Activated T-cell treated with anti-CD3 and anti-CD28 coated beads, Interleukin-2, amount 50 U/mL, for 48 hours (primary cell): ENCODE data around the gene WDR81.
"Not testable (repeated sequence)": the region's sequence is repeated elsewhere in the genome, so short reads cannot be mapped to it uniquely, and the experiment has no call there.

Source experiments
- DNase-seq, 2 experiments: peaks; one replicate each; pipeline ENCODE4 v3.0.0-alpha.2; 2020

The WDR81 gene

GRCh38 chr17:1732241-1732832 is 7.8 kb downstream of the WDR81 start:
- DNase-seq: no peak

DNA sequence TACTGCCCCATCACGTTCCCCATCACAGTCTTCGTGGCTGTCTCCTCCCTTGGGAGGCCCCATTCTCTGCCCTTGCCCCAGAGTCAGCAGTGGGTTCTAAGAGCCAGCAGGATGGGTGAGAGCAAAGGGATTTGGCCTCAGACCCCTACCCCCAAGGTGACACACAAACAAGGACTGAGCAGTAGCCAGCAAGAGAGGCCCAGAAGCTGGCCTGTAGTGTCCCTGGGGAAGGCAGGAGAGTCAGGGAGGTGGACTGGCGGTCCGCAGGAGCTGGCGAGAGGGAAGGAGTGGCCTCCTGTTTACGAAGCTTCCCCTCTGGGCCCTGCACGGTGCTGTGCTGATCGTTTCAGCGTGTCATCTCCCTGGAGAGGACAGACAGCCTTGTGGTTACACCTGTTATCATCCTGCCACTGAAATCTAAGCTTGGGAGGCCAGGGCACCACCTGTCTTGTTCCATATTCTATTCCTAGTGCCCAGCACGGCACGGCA is 8.4 kb downstream of the WDR81 start:
- no peak for DNase-seq

DNA sequence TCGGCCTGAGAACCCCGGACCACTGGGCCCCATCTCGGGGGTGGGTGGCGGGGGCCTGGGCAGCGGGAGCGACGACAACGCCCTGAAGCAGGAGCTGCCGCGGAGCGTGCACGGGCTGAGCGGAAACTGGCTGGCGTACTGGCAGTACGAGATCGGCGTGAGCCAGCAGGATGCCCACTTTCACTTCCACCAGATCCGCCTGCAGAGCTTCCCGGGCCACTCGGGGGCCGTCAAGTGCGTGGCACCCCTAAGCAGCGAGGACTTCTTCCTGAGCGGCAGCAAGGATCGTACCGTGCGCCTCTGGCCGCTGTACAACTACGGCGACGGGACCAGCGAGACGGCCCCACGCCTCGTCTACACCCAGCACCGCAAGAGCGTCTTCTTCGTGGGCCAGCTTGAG is 9.3 kb downstream of the WDR81 start:
- no peak for DNase-seq

DNA sequence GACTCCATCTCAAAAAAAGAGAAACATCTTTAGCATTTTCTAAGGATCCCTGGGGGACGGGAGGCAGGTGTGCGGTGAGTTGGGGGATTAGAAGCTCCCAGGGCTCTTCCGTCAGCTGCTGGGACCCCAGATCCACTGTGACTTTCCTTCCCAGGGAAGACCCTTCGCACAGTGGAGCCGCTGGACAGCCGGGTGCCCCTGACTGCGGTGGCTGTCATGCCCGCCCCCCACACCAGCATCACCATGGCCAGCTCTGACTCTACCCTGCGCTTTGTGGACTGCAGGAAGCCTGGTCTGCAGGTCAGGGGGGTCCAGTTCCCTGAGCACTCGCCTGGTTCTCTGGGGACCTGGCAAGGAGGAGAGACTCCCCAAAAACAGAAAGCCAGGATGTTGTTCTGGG is 10.9 kb downstream of the WDR81 start:
- no peak for DNase-seq

DNA sequence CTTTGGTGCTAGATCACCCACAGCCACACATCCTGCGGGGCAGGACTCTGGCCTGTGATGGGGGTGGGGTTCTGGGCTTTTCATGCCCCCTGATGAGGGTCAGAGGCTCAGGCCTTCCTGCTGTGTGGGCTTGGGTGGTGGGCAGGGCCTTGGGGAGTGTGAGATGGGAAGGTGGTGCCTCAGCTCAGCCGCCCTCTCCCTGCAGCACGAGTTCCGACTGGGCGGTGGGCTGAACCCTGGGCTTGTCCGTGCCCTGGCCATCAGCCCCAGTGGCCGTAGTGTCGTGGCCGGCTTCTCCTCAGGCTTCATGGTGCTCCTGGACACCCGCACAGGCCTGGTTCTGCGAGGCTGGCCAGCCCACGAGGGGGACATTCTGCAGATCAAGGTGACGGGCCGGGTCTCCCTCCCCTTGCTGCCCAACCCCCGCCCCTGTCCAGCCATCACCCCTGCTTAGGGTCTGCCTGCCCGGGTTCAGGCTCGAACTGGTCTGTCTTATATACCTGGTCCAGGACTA is 11.4 kb downstream of the WDR81 start:
- no peak for DNase-seq

DNA sequence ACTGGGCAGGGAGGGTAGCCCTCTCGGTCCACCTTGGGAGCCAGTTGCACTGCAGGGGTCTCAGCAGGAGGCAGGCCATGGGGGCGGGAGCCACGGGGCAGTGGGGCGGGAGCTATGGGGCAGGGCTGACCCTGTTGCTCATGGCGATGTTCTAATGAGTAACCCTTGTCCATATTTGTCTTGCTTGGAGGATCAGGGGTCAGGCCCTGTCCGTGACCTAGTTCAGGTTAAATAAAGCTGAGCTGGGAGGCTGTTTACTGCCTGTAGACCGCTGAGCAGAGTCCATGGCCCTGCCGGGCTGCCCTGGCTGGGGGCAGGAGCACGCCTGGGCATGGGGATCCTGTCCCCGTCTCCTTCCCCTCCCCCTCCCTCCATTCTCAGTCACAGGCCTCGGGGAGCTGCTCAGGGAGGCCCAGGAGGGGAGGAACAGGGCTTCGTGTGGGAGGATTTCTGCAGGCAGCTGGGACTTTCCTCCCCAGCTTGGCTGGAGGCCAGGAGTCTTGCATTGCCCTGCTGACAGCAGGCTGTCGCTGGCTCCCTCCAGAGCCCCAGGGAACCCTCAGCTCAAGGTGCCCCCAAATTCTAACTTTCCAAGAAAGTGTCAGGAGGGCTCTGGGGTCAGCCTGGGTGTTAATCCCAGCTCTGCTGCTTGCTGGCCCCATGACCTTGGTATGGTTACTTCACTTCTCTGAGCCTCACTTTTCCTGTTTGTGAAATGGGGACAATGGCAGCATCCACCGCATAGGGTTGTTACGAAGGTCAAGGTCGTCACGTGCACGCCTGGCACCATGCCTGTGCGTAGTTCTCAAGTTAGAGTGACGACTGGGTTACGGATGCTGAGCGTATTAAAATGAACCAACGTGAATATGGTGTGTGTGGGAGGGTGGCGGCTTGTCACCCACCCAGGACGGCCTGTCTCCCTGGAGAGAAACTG is 12.1 kb downstream of the WDR81 start:
- peak; percentile 52 to 71 for DNase-seq

DNA sequence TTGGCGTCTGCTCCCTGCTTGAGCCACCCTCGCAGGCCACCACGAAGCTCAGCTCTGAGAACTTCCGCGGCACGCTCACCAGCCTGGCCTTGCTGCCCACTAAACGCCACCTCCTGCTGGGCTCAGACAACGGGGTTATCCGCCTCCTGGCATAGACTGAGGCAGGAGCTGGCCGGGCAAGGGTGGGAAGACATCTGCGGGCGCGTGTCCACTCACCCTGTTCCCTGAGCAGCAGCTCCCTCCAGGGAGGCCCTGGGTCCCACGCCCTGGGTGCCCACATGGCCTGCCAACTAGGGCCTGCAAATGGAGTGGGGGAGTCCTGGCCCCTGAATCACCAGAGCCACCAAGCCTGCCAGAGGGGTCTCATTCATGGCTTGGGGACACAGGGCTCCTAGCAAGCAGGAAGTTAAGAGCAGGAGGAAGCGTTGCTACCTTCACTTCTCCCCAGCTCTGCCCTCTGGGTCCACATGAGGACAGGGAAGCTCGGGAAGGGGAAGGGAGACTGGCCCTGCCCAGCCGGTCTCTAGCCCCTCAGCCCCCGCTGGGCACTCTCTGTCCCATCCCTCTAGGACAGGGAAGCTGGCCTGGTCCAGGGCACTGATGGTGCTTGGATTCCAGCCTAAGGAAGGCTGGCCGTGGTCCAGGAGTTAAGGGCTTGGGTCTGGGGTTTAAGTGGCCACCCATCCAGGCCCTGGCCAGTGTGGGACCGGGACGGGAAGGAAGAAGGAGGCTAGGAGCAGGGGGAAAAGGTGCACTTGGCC is 13.2 kb downstream of the WDR81 start:
- no peak for DNase-seq

DNA sequence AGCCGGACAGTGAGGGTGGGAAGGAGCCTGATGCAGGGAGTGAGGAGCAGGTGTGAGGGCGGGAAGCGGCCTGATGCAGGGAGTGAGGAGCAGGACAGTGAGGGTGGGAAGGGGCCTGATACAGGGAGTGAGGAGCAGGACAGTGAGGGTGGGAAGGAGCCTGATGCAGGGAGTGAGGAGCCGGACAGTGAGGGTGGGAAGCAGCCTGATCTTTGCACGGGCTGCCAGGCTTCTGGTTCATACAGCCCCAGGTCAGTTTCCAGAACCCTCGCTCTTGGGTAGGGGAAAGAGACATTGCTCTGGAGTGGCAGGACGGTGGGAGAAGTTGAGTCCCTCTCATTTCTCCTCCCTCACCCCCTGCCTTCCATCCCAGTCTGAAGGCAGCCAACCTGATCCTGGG is 17.4 kb downstream of the WDR81 start:
- DNase-seq: not testable (repeated sequence)

DNA sequence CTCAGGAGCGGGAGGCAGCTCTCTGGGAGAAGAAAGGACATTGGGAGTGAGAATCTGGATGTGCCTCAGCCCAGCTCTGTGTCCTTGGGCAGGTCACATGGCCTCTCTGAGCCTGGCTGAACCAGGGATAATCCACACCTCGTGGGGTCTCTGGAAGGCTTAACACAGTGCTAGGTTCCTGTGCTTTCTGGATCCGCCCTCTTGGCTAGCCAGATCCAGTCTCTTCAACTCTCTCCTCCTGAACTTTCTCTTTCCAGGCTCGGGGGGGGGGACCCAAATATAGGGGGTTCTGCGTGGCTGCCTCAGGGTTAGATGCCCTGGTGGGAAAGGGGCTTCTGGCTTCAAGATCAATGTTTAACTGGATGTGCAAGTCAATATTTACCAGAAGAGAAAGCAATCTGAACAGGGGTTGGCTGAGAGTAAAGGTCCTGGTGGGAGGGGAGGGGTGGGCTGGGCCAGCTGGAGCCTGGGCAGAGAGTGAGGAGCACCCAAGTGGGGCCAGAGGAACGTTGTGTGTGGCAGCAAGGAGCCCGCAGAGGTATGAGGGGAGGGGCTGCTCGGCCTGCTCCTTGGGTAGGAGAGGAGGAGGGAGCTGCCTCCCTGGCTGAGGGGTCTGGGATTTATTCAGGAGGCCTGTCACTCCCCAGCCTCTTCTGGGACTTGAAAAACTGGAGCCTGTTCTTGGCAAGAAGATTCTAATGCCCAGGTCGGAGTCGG is 18.0 kb downstream of the WDR81 start, which contains the start of gene SERPINF2:
SERPINF2 (plus strand) TSS at position 501 of the 717 bp plus-strand sequence. CDS start 2,125 bp downstream, outside the sequence.
- no peak for DNase-seq

DNA sequence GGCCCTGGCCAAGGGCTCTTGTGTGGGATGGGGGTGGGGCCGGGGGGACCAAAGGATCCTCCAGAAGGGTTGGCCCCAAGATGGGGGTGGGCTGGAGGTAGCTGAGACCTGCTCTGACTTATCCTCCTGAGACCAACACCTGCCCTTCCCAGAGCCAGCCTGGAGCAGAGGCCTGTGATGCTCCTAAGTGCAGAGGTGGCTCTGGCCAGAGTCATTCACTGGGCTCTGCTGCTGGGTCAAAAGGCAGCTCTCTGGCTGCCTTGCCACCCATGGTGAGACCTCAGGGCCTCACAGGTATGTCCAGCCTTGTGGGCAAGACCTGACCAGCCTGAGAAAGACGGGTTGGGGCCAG is 18.6 kb downstream of the WDR81 start:
- DNase-seq: no peak

DNA sequence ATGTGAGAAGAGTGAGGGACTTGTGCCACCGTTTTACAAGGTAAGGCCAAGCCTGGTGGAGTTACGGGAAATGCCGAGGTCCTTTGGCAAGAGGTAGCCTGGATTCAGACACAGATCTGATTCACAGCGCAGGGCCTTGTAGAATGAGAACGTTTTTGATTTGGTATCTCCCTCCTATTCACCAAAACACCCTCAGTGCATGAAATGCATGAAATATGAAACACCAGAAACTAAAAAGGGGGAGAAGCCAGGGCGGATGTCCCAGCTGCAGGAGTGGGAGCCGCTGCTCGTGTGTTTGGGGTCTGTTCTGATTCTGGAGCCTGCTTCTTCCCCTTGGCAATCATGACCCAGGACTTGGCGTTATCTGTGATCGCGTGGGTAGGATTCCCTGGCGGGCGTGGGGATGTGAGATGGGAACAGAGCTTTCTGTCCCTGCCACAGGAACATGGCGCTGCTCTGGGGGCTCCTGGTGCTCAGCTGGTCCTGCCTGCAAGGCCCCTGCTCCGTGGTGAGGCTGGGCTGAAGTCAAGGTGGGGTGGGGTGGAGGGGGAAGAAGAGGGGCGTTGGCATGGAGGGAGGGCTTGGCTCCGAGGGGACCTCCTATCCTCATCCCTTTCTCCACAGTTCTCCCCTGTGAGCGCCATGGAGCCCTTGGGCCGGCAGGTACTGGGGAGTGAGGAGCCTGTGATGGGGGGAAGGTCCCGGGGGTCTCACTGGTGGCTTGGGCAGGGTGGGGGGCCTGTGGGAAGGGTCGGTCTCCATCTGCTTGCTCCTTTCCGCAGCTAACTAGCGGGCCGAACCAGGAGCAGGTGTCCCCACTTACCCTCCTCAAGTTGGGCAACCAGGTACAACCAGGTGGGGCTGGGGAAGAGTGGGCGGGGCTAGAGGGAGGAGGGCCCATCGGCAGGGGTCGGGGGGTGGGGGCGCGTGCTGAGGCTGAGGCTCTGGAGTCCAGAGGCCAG is 20.3 kb downstream of the WDR81 start:
- no peak for DNase-seq

DNA sequence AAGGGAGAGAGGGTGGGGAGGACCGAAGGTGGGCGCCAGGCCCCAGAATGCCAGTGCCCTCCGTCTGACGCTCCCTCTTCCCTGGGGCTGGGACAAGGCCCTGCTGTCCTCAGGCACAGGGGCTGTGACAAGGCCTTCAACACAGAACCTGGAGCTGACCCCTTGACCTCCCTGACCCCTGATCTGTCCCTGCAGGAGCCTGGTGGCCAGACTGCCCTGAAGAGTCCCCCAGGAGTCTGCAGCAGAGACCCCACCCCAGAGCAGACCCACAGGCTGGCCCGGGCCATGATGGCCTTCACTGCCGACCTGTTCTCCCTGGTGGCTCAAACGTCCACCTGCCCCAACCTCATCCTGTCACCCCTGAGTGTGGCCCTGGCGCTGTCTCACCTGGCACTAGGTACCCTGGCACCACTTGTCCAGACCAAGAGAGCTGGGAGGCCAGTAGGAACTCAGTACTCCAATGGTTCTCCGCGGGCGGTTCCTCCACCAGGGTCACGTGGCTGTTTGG is 21.1 kb downstream of the WDR81 start:
- no peak for DNase-seq

- no peak for DNase-seq
Observed at GRCh38 chr17:1746975-1747543, 22.6 kb downstream of the WDR81 start.

- DNase-seq: no peak
Observed at GRCh38 chr17:1750628-1751027, 26.1 kb downstream of the WDR81 start.

DNA sequence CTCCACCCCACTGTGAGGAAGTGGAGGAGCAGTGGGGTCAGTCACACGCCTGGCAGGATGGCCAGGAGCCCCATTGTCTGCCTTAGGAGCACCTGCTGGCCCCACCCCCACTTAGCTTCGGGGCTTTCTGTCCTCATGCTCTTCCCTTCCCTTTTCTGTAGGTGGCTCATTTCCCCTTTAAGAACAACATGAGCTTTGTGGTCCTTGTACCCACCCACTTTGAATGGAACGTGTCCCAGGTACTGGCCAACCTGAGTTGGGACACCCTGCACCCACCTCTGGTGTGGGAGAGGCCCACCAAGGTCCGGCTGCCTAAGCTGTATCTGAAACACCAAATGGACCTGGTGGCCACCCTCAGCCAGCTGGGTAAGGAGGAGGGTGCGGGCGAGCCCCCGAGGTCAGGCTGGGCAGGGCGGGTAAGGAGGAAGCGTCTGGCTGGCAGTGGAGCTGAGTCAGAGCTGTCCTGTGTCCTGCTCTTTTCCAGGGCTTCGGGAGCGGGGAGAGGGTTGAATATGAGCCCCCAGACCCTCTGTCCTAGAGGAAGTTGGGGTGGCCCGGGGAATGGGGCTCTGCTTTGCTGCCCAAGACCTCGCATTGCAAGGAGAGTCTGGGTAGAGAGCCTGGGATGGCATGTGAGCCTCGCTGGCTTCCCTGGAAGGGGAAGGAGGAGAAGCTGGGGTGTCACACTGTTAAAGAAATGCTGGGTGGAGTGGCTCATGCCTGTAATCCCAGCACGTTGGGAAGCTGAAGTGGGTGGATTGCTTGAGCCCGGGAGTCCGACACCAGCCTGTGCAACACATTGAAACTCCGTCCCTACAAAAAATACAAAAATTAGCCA is 28.1 kb downstream of the WDR81 start:
- no peak for DNase-seq

DNA sequence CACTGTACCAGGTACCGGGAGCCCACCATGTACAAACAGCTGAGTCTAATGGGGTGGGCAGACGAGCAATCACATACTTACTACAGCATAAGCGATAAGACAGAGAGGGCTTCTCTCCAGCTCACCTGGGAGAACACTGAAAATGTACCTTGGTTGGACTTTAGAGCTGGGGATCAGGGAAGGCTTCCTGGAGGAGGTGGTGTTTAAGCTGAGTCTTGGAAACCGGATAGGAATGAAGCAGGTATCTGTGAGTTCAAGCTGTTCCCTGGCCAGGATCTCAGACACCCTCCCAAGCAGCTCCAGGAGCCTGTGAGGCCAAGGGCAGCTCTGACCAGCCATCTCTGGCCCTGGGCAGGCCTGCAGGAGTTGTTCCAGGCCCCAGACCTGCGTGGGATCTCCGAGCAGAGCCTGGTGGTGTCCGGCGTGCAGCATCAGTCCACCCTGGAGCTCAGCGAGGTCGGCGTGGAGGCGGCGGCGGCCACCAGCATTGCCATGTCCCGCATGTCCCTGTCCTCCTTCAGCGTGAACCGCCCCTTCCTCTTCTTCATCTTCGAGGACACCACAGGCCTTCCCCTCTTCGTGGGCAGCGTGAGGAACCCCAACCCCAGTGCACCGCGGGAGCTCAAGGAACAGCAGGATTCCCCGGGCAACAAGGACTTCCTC is 29.4 kb downstream of the WDR81 start:
- no peak for DNase-seq

DNA sequence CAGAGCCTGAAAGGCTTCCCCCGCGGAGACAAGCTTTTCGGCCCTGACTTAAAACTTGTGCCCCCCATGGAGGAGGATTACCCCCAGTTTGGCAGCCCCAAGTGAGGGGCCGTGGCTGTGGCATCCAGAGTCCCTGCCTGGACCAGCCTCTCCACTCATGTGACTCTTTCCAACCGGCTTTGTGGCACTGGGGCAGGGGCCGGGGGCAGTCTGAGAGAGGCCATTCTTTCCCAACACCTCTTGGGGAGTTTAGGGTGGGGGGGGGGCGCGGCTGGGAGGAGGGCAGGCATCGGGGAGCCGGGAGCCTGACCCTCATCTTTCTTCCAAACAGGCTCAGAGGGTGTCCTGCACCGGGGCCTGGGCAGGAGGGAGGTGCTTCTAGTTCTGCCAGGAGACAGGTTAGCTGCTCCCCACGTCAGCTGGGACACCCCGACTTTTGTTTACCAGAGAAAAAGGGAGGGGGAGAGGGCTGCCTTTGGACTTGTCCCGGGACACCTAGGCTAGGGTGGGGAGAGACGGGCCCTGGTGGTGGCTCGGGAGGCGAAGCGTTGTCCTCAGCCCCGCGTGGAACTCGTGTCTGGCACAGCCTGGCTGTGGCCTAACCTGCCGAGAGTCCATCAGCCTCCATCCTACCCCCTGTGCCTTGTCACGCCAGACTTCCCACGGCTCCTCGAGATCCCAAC is 30.1 kb downstream of the WDR81 start:
- DNase-seq: no peak

GRCh38 chr17:1755252-1755826 is 30.8 kb downstream of the WDR81 start:
- DNase-seq: no peak
